Mesenchymal stem cell (in vitro differentiated cells and primary cell): Measurements from ENCODE around the gene ARHGAP20.

Source experiments
- DNase-seq: peaks from one replicate; pipeline ENCODE4 v3.0.0-alpha.2; 2013
- H2AFZ ChIP-seq: one replicate; pipeline ENCODE4 v1.6.1; 2013; ENCODE audit warnings: low read depth, mild to moderate bottlenecking, control low read depth, inconsistent platforms, low read length, moderate library complexity
- H2AK5ac ChIP-seq: 2 replicates; pipeline ENCODE4 v1.6.1; 2013; ENCODE audit warnings: low read length, moderate library complexity, mild to moderate bottlenecking, inconsistent platforms; ENCODE audit not compliant: severe bottlenecking
- H2BK120ac ChIP-seq: one replicate; pipeline ENCODE4 v1.6.1; 2013; ENCODE audit warnings: low read depth, mild to moderate bottlenecking, inconsistent platforms, low read length, moderate library complexity
- H2BK12ac ChIP-seq, 2 experiments: one replicate each; pipeline ENCODE4 v1.6.1; 2013; ENCODE audit warnings: inconsistent platforms in 2 of 2, low read length in 2 of 2, mild to moderate bottlenecking in 2 of 2, moderate library complexity in 2 of 2, control low read depth in 1 of 2
- H2BK15ac ChIP-seq: one replicate; pipeline ENCODE4 v1.6.1; 2013; ENCODE audit warnings: mild to moderate bottlenecking, low read depth, inconsistent platforms; ENCODE audit not compliant: poor library complexity, severe bottlenecking
- H2BK5ac ChIP-seq: 2 replicates; pipeline ENCODE4 v1.6.1; 2013; ENCODE audit warnings: low read depth, mild to moderate bottlenecking, low read length, control low read depth, inconsistent platforms; ENCODE audit not compliant: poor library complexity, severe bottlenecking
- H3K14ac ChIP-seq, 2 experiments: one replicate each; pipeline ENCODE4 v1.6.1; 2013; ENCODE audit warnings: inconsistent platforms in 2 of 2, low read length in 2 of 2, control low read depth in 1 of 2, mild to moderate bottlenecking in 1 of 2, moderate library complexity in 1 of 2
- H3K18ac ChIP-seq, 2 experiments: one replicate each; pipeline ENCODE4 v1.6.1; 2013; ENCODE audit warnings: inconsistent platforms in 2 of 2, low read length in 2 of 2, control low read depth in 1 of 2, low read depth in 1 of 2, mild to moderate bottlenecking in 1 of 2
- H3K23ac ChIP-seq, 2 experiments: one replicate each; pipeline ENCODE4 v1.6.1; 2013; ENCODE audit warnings: inconsistent platforms in 2 of 2, low read length in 2 of 2, mild to moderate bottlenecking in 2 of 2, moderate library complexity in 2 of 2, control low read depth in 1 of 2
- H3K27ac ChIP-seq: 2 replicates; pipeline ENCODE4 v1.5.1; 2013; ENCODE audit warnings: mild to moderate bottlenecking, moderate library complexity, low read length, control low read depth, inconsistent platforms; ENCODE audit not compliant: poor library complexity, severe bottlenecking
- H3K27me3 ChIP-seq, 2 experiments: 2 replicates each; pipeline versions ENCODE4 v1.6.1 to v1.7.0; 2013; ENCODE audit warnings: low read length in 2 of 2, mild to moderate bottlenecking in 2 of 2, moderate library complexity in 2 of 2, control low read depth in 1 of 2, inconsistent platforms in 1 of 2; ENCODE audit not compliant: control insufficient read depth in 1 of 2, insufficient read depth in 1 of 2
- H3K36me3 ChIP-seq, 2 experiments: 2 replicates each; pipeline versions ENCODE4 v1.6.1 to v1.7.0; 2013; ENCODE audit warnings: low read length in 2 of 2, control low read depth in 1 of 2, inconsistent platforms in 1 of 2, low read depth in 1 of 2, mild to moderate bottlenecking in 1 of 2; ENCODE audit not compliant: insufficient read depth in 2 of 2, control insufficient read depth in 1 of 2
- H3K4ac ChIP-seq, 2 experiments: one replicate each; pipeline ENCODE4 v1.6.1; 2013; ENCODE audit warnings: inconsistent platforms in 2 of 2, low read length in 2 of 2, mild to moderate bottlenecking in 2 of 2, moderate library complexity in 2 of 2, control low read depth in 1 of 2, low read depth in 1 of 2
- H3K4me1 ChIP-seq: 2 replicates; pipeline ENCODE4 v1.6.1; 2013; ENCODE audit warnings: low read depth, low read length, control low read depth; ENCODE audit not compliant: control insufficient read depth, insufficient read depth
- H3K4me2 ChIP-seq: 2 replicates; pipeline ENCODE4 v1.6.1; 2013; ENCODE audit warnings: low read length, mild to moderate bottlenecking, inconsistent platforms; ENCODE audit not compliant: poor library complexity, severe bottlenecking
- H3K4me3 ChIP-seq, 2 experiments: 2 replicates each; pipeline versions ENCODE4 v1.5.1 to v1.7.0; 2013; ENCODE audit warnings: low read length in 2 of 2, mild to moderate bottlenecking in 2 of 2, control low read depth in 1 of 2, low read depth in 1 of 2; ENCODE audit not compliant: insufficient read depth in 1 of 2
- H3K79me1 ChIP-seq: replicated peaks from 2 replicates; pipeline ENCODE4 v1.6.1; 2013; ENCODE audit warnings: mild to moderate bottlenecking, control low read depth, low read length, inconsistent platforms; ENCODE audit not compliant: poor library complexity, severe bottlenecking
- H3K9ac ChIP-seq: 2 replicates; pipeline ENCODE4 v1.7.0; 2013; ENCODE audit warnings: mild to moderate bottlenecking, low read length, moderate library complexity
- H3K9me3 ChIP-seq: 2 replicates; pipeline ENCODE4 v1.7.0; 2013; ENCODE audit warnings: mild to moderate bottlenecking, low read length; ENCODE audit not compliant: control insufficient read depth
- H4K8ac ChIP-seq: one replicate; pipeline ENCODE4 v1.6.1; 2013; ENCODE audit warnings: inconsistent platforms, mild to moderate bottlenecking, low read length, moderate library complexity
- H4K91ac ChIP-seq: one replicate; pipeline ENCODE4 v1.6.1; 2013; ENCODE audit warnings: mild to moderate bottlenecking, low read length, inconsistent platforms
- WGBS: methylation state at CpG from one replicate; pipeline ENCODE4 v1.1.7; 2013; ENCODE audit warnings: mixed read lengths; 5-methylcytosine and 5-hydroxymethylcytosine counted together

Gene ARHGAP20

DNA sequence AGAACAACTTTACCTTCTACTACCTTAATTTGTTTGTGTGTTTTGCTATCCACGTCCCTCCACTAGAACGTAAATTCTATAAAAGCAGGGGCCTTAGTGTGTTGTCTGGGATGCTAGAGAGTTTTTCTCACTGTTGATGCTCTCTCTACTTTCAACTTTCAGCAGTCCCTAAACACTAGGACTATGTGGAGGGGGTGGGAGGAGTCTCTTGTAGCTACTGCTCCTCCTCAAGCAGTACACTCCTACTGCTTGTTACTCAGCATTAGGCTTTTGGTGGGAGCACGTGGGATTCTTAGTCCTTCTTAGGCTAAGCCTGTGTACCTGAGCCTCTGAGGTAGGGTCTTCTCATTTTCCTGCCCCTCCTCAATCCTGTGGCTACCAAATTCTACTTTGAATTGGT, 56.3 kb downstream of the ARHGAP20 start:
- H3K14ac ChIP-seq, result no peak overlapping the region
- no peak overlapping the region for H3K4me2 ChIP-seq
- no peak for DNase-seq
- no peak overlapping the region for H3K4me3 ChIP-seq
- H2BK12ac ChIP-seq, result no peak overlapping the region
- H3K27me3 ChIP-seq, result no peaks in the 10 kb centered on the region
- no peak overlapping the region for H2AFZ ChIP-seq
- H3K4ac ChIP-seq, result no peak overlapping the region
- no peak overlapping the region for H3K23ac ChIP-seq
- H3K18ac ChIP-seq, result no peak overlapping the region
- H2BK15ac ChIP-seq, result no peak overlapping the region
- H2BK120ac ChIP-seq, result no peak overlapping the region
- H2AK5ac ChIP-seq, result no peak overlapping the region
- H3K9ac ChIP-seq, result no peak overlapping the region
- no peak overlapping the region for H2BK5ac ChIP-seq
- no peak overlapping the region for H3K27ac ChIP-seq
- no peaks in the 10 kb centered on the region for H3K4me1 ChIP-seq
- H3K36me3 ChIP-seq, result no peaks in the 10 kb centered on the region
- no peaks in the 10 kb centered on the region for H3K79me1 ChIP-seq
- H3K9me3 ChIP-seq, result peaks cover 17% of the 10 kb centered on the region
- H4K8ac ChIP-seq, result no peak overlapping the region
- 80% methylated on average over 1 of the region's 3 CpGs for WGBS
- H4K91ac ChIP-seq, result no peak overlapping the region

DNA sequence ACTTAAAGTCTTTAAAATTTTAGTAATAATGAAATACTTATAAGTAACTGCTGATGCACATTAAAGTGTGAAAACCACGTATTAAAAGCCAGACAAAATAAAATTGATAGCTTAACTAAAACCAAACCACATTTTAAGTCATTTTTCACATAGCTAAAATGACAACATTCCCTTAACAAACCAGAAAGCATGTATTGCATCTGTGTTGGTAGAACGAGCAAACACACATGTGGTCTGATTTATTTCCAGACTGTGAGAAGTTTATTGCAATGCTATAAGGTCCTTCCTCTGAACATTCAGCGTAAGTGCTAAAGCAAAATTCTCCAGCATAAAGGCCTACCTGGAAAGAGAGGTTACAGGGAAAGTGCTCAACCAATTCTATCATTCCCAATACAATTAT, 57.8 kb downstream of the ARHGAP20 start:
- no peak overlapping the region for H3K9ac ChIP-seq
- DNase-seq, result no peak
- no peak overlapping the region for H2BK12ac ChIP-seq
- no peak overlapping the region for H2BK120ac ChIP-seq
- no peak overlapping the region for H3K4me2 ChIP-seq
- no peak overlapping the region for H3K18ac ChIP-seq
- no peak overlapping the region for H2AK5ac ChIP-seq
- no peaks in the 10 kb centered on the region for H3K79me1 ChIP-seq
- no peak overlapping the region for H3K4me3 ChIP-seq
- no peak overlapping the region for H4K91ac ChIP-seq
- no peak overlapping the region for H3K27ac ChIP-seq
- H2BK5ac ChIP-seq, result no peak overlapping the region
- WGBS, result 82% methylated on average over 1 of the region's 3 CpGs
- H2AFZ ChIP-seq, result no peak overlapping the region
- no peak overlapping the region for H3K23ac ChIP-seq
- H3K36me3 ChIP-seq, result no peaks in the 10 kb centered on the region
- H3K4me1 ChIP-seq, result no peaks in the 10 kb centered on the region
- no peak overlapping the region for H3K4ac ChIP-seq
- peaks cover 22% of the 10 kb centered on the region for H3K9me3 ChIP-seq
- no peaks in the 10 kb centered on the region for H3K27me3 ChIP-seq
- no peak overlapping the region for H4K8ac ChIP-seq
- H3K14ac ChIP-seq, result no peak overlapping the region
- H2BK15ac ChIP-seq, result no peak overlapping the region

DNA sequence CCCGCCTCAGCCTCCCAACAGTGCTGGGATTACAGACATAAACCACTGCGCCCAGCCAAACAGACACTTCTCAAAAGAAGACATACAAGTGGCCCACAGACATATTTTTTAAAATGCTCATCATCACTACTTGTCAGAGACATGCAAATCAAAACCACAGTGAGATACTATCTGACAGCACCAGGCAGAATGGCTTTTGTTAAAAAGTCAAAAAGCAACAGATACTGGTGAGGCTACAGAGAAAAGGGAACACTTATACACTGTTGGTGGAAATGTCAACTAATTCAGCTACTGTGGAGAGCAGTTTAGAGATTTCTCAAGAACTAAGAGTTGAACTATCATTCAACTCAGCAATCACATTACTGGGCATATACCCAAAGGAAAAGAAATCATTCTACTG, 67.0 kb downstream of the ARHGAP20 start:
- Histone ChIP-seq H3K14ac (no peak overlapping the region), H3K79me1 (no peaks in the 10 kb centered on the region), H3K9me3 (no peaks in the 10 kb centered on the region), H3K36me3 (no peaks in the 10 kb centered on the region), H3K27me3 (no peaks in the 10 kb centered on the region), H2AK5ac (no peak overlapping the region), H3K4me3 (no peak overlapping the region), H2BK120ac (no peak overlapping the region), H4K8ac (no peak overlapping the region), H2BK5ac (no peak overlapping the region), H3K4me2 (no peak overlapping the region), H4K91ac (no peak overlapping the region), H2BK12ac (no peak overlapping the region), H3K4ac (no peak overlapping the region), H3K27ac (no peak overlapping the region), H3K23ac (no peak overlapping the region), H3K4me1 (no peaks in the 10 kb centered on the region), H2BK15ac (no peak overlapping the region), H2AFZ (no peak overlapping the region), H3K9ac (no peak overlapping the region), H3K18ac (no peak overlapping the region)
- WGBS, result 82% methylated on average over 2 of the region's 2 CpGs
- DNase-seq, result no peak

DNA sequence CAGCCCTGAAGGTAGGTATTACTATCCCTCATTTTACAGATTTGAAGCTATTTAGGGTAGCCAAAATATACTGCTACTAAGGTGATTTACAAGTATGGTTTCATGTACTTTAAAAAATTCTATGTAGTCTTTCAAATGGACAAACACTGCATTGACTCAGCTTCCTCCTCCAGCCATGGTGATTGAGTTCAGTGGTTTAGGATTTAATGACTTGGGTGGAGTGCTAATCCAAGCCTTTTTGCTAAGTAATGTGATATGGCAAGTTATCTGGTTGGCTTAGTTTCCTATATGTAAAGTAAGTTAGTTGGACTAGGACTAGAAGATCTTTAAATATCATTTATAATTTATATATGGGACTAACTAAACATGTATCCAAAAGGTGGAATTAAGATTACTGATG, 77.9 kb downstream of the ARHGAP20 start:
- Histone ChIP-seq H3K4me3 (no peak overlapping the region), H3K14ac (no peak overlapping the region), H2BK5ac (no peak overlapping the region), H4K91ac (no peak overlapping the region), H3K23ac (no peak overlapping the region), H2BK12ac (no peak overlapping the region), H3K4me1 (no peaks in the 10 kb centered on the region), H2BK15ac (no peak overlapping the region), H2BK120ac (no peak overlapping the region), H3K27me3 (no peaks in the 10 kb centered on the region), H2AFZ (no peak overlapping the region), H4K8ac (no peak overlapping the region), H2AK5ac (no peak overlapping the region), H3K4ac (no peak overlapping the region), H3K18ac (no peak overlapping the region), H3K4me2 (no peak overlapping the region), H3K9me3 (no peaks in the 10 kb centered on the region), H3K79me1 (no peaks in the 10 kb centered on the region), H3K36me3 (peaks cover 0 to 12% of the 10 kb centered on the region in 2 experiments), H3K9ac (no peak overlapping the region), H3K27ac (no peak overlapping the region)
- no peak for DNase-seq
